ENCODE data around the gene AMOTL2.

The AMOTL2 gene

DNA sequence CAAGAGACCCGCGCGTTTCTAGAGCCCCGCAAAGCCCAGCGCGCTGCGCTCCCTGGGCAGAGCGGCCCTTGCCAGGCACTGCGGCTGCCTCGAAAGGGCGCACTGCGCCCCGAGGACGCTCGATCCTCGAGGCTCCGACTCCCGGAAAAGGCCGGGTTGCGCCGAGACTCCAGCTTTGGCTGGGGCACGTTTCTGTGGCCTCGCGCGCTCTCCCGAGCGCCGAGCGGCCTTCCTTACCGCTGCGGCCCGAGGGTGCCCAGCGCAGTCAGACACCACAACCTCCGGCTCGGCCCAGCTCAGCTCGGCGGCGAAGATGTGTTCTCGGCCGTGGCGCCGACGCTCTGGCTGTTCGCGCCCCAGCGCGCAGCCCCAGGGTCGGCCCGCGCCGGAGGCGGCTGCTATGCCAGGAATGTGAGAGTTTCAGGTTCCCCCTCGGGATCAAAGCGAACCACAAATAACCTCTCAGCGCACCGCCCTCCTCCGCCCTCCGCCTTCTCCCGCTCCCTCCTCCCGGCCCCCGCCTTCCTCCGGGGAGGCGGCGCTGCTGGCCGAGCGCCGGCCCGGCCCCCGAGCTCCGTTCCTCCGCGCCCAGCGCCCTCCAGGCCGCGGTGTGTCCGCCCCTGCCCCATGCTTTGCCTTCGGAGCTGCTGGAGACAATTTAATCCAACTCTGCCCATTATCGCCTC lies at the start of gene AMOTL2:
AMOTL2 (minus strand) TSS at position 343 of the 686 bp plus-strand sequence. CDS start 3,014 bp downstream, outside the sequence.
- ATAC-seq (ENCODE audit: low read depth) = peak; percentile 70
- Histone ChIP-seq H3K4me1 (ENCODE audit: insufficient read depth, poor library complexity, severe bottlenecking) (peaks cover 41% of the 10 kb centered on the region), H3K9me3 (ENCODE audit: severe bottlenecking) (no peaks in the 10 kb centered on the region), H3K4me3 (ENCODE audit: severe bottlenecking) (peak within 1 kb of the TSS; percentile 66), H3K36me3 (ENCODE audit: low read depth) (peaks cover 43% of the 10 kb centered on the region), H3K27me3 (ENCODE audit: insufficient read depth, poor library complexity, severe bottlenecking) (no peaks in the 10 kb centered on the region), H3K27ac (ENCODE audit: poor library complexity, severe bottlenecking) (peak within 1 kb of the TSS; percentile 96)
- TF ChIP-seq, protein P1, sequence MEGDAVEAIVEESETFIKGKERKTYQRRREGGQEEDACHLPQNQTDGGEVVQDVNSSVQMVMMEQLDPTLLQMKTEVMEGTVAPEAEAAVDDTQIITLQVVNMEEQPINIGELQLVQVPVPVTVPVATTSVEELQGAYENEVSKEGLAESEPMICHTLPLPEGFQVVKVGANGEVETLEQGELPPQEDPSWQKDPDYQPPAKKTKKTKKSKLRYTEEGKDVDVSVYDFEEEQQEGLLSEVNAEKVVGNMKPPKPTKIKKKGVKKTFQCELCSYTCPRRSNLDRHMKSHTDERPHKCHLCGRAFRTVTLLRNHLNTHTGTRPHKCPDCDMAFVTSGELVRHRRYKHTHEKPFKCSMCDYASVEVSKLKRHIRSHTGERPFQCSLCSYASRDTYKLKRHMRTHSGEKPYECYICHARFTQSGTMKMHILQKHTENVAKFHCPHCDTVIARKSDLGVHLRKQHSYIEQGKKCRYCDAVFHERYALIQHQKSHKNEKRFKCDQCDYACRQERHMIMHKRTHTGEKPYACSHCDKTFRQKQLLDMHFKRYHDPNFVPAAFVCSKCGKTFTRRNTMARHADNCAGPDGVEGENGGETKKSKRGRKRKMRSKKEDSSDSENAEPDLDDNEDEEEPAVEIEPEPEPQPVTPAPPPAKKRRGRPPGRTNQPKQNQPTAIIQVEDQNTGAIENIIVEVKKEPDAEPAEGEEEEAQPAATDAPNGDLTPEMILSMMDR (IDR thresholded peaks at IDR 0.05; ENCODE audit: poor library complexity, severe bottlenecking) = no peak
- peak; percentile 94 for DNase-seq (ENCODE audit: low spot score)

DNA sequence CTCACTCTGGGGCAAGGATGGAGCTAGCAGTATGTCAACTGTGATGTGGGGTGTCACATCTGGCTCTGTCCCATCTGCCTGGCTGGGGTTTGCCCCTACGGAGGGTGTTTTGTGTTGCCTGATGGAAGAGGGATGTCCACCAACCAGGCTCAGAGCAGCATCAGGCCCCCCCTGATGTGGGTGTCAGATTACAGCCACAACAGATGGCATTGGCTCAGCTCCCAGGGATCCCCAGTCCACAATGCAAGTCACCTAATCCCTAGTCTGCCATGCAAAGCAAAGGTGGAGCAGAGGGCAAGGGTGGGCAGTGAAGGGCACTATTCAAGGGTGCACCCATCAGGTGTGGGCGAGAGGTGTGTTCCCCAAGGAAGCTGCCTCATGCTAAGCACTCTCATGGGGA lies 48.9 kb upstream of the AMOTL2 start:
- DNase-seq (ENCODE audit: low spot score) = no peak

DNA sequence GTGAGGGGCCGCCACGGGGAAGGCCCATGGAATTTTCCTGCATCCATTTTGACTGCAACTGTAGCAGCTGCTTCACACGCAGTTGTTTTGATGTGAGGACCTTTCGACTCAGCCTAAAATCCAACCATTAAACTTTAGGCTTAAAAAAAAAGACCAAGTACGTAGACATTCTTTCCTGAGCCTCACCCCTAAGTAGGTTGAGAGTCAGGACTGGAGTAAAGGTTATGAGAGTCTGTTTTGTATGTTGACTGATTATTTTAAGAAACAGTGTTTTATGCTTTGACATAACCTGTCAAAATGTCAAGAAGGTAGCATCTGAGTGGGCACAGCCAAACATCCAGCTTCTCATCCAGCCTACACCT lies 45.7 kb upstream of the AMOTL2 start:
- H3K4me3 ChIP-seq (ENCODE audit: severe bottlenecking) = no peak overlapping the region
- no peaks in the 10 kb centered on the region for H3K36me3 ChIP-seq (ENCODE audit: low read depth)
- no peaks in the 10 kb centered on the region for H3K9me3 ChIP-seq (ENCODE audit: severe bottlenecking)
- no peaks in the 10 kb centered on the region for H3K27me3 ChIP-seq (ENCODE audit: insufficient read depth, poor library complexity, severe bottlenecking)
- TF ChIP-seq, protein P1 (IDR thresholded peaks at IDR 0.05; ENCODE audit: poor library complexity, severe bottlenecking) = no peak
- H3K27ac ChIP-seq (ENCODE audit: poor library complexity, severe bottlenecking) = no peak overlapping the region
- no peak for ATAC-seq (ENCODE audit: low read depth)
- H3K4me1 ChIP-seq (ENCODE audit: insufficient read depth, poor library complexity, severe bottlenecking) = no peaks in the 10 kb centered on the region
- DNase-seq (ENCODE audit: low spot score) = no peak

More for the DNA sequence above, 48.9 kb upstream of the AMOTL2 start:
- Histone ChIP-seq H3K9me3 (ENCODE audit: severe bottlenecking) (no peaks in the 10 kb centered on the region), H3K36me3 (ENCODE audit: low read depth) (no peaks in the 10 kb centered on the region), H3K27me3 (ENCODE audit: insufficient read depth, poor library complexity, severe bottlenecking) (no peaks in the 10 kb centered on the region), H3K27ac (ENCODE audit: poor library complexity, severe bottlenecking) (no peak overlapping the region), H3K4me3 (ENCODE audit: severe bottlenecking) (no peak overlapping the region), H3K4me1 (ENCODE audit: insufficient read depth, poor library complexity, severe bottlenecking) (peaks cover 10% of the 10 kb centered on the region)
- TF ChIP-seq, protein P1 (IDR thresholded peaks at IDR 0.05; ENCODE audit: poor library complexity, severe bottlenecking) = no peak
- ATAC-seq (ENCODE audit: low read depth) = no peak

DNA sequence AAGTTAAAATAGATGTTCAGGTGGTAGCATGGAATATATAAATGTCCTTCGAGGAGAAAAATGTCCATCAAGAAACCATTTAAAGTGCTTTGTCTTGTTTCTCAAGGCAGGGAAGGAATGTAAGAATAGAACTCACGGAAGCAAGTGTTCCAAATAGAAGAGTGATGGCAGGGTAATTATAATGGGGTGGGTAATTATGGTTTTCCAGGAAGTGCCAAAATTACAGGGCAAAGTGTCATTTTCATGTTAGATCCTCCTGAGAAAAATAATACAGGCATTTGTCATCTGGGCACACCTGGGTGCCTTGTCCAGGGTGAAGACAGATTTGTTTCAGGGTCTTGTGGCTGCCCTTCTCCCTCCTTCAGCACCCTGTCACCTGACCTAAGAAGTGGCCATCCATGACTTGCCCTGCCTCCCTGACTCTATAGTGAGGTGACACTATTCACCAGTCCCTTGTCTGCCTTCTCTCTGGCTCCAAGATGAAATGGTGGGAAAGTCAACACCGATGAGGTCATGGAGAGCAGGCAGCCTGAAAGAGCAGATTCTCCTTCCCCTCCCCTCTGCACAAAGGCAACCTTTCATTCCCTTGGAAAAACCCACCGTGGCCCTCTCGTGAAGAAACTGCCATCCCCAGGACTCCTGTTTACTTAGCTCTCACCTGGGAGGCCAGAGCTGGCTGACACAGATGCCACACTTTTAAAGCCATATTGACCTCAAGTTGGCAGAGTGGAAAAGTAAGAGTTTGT lies 45.1 kb upstream of the AMOTL2 start:
- no peak overlapping the region for H3K4me3 ChIP-seq (ENCODE audit: severe bottlenecking)
- DNase-seq (ENCODE audit: low spot score) = no peak
- TF ChIP-seq, protein P1 (IDR thresholded peaks at IDR 0.05; ENCODE audit: poor library complexity, severe bottlenecking) = no peak
- no peaks in the 10 kb centered on the region for H3K4me1 ChIP-seq (ENCODE audit: insufficient read depth, poor library complexity, severe bottlenecking)
- H3K27me3 ChIP-seq (ENCODE audit: insufficient read depth, poor library complexity, severe bottlenecking) = no peaks in the 10 kb centered on the region
- H3K9me3 ChIP-seq (ENCODE audit: severe bottlenecking) = no peaks in the 10 kb centered on the region
- H3K36me3 ChIP-seq (ENCODE audit: low read depth) = no peaks in the 10 kb centered on the region
- no peak overlapping the region for H3K27ac ChIP-seq (ENCODE audit: poor library complexity, severe bottlenecking)
- no peak for ATAC-seq (ENCODE audit: low read depth)

DNA sequence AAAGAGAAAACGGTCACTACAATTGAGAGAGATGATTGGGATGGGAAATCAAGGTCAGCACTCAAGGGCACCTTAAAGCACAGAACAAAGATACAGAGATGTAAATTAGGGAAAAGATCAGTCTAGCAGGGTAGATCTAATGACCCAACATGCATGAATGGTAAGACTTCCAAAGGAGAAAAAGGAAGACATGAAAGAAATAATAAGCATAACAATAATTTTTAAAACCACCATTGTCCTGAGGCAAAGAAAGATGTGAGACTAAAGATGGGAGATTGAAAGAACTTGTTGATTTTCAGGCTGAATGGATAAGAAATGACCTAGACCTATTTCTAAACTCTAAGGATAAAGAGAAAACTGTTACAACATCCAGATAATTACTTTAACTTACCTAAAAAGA lies 34.8 kb upstream of the AMOTL2 start:
- Histone ChIP-seq H3K4me3 (ENCODE audit: severe bottlenecking) (no peak overlapping the region), H3K36me3 (ENCODE audit: low read depth) (no peaks in the 10 kb centered on the region), H3K27me3 (ENCODE audit: insufficient read depth, poor library complexity, severe bottlenecking) (no peaks in the 10 kb centered on the region), H3K4me1 (ENCODE audit: insufficient read depth, poor library complexity, severe bottlenecking) (no peaks in the 10 kb centered on the region), H3K9me3 (ENCODE audit: severe bottlenecking) (no peaks in the 10 kb centered on the region), H3K27ac (ENCODE audit: poor library complexity, severe bottlenecking) (no peak overlapping the region)
- TF ChIP-seq, protein P1 (IDR thresholded peaks at IDR 0.05; ENCODE audit: poor library complexity, severe bottlenecking) = no peak
- DNase-seq (ENCODE audit: low spot score) = no peak
- no peak for ATAC-seq (ENCODE audit: low read depth)
